ENCODE measurements around the gene VAC14.

The VAC14 gene

GRCh38 chr16:70694088-70694867, 106.7 kb downstream of the VAC14 start:
- Mint-ChIP-seq H3K9me3 (no peaks in the 10 kb centered on the region), H3K27me3 (no peaks in the 10 kb centered on the region), H3K4me3 (no peak overlapping the region), H3K27ac (no peak overlapping the region), H3K36me3 (peaks cover 33% of the 10 kb centered on the region), H3K4me1 (no peaks in the 10 kb centered on the region)
- no peak for ATAC-seq

GRCh38 chr16:70692873-70693671, 107.9 kb downstream of the VAC14 start:
- Mint-ChIP-seq H3K36me3 (peaks cover 27% of the 10 kb centered on the region), H3K27ac (no peak overlapping the region), H3K4me1 (no peaks in the 10 kb centered on the region)

GRCh38 chr16:70692130-70692872, 108.7 kb downstream of the VAC14 start:
- H3K27me3 Mint-ChIP-seq: no peaks in the 10 kb centered on the region
- peaks cover 27% of the 10 kb centered on the region for H3K36me3 Mint-ChIP-seq
- H3K4me3 Mint-ChIP-seq: no peak overlapping the region
- no peaks in the 10 kb centered on the region for H3K4me1 Mint-ChIP-seq
- H3K9me3 Mint-ChIP-seq: no peaks in the 10 kb centered on the region
- no peak for ATAC-seq
- no peak overlapping the region for H3K27ac Mint-ChIP-seq

More at GRCh38 chr16:70692873-70693671, 107.9 kb downstream of the VAC14 start:
- no peaks in the 10 kb centered on the region for H3K27me3 Mint-ChIP-seq
- ATAC-seq: no peak
- no peaks in the 10 kb centered on the region for H3K9me3 Mint-ChIP-seq
- H3K4me3 Mint-ChIP-seq: no peak overlapping the region

- H3K36me3 Mint-ChIP-seq: peaks cover 29% of the 10 kb centered on the region
- H3K27me3 Mint-ChIP-seq: no peaks in the 10 kb centered on the region
- H3K4me1 Mint-ChIP-seq: peaks cover 3% of the 10 kb centered on the region
- no peak overlapping the region for H3K27ac Mint-ChIP-seq
- no peak overlapping the region for H3K4me3 Mint-ChIP-seq
- H3K9me3 Mint-ChIP-seq: no peaks in the 10 kb centered on the region
- ATAC-seq: no peak
These were observed 109.5 kb downstream of the VAC14 start for GRCh38 chr16:70691223-70692129.

GRCh38 chr16:70689970-70690891, 110.7 kb downstream of the VAC14 start:
- H3K27me3 Mint-ChIP-seq: no peaks in the 10 kb centered on the region
- no peak overlapping the region for H3K4me3 Mint-ChIP-seq
- H3K9me3 Mint-ChIP-seq: no peaks in the 10 kb centered on the region
- peaks cover 22% of the 10 kb centered on the region for H3K36me3 Mint-ChIP-seq
- peaks cover 5% of the 10 kb centered on the region for H3K4me1 Mint-ChIP-seq
- H3K27ac Mint-ChIP-seq: no peak overlapping the region
- ATAC-seq: no peak

- Mint-ChIP-seq H3K9me3 (no peaks in the 10 kb centered on the region), H3K27ac (no peak overlapping the region), H3K4me1 (peaks cover 5% of the 10 kb centered on the region), H3K4me3 (no peak overlapping the region), H3K27me3 (no peaks in the 10 kb centered on the region), H3K36me3 (peaks cover 20% of the 10 kb centered on the region)
- ATAC-seq: no peak
These were observed 111.7 kb downstream of the VAC14 start for GRCh38 chr16:70689035-70689969.

GRCh38 chr16:70688246-70688742, 112.7 kb downstream of the VAC14 start:
- Mint-ChIP-seq H3K27ac (no peak overlapping the region), H3K4me1 (peaks cover 5% of the 10 kb centered on the region), H3K4me3 (no peak overlapping the region), H3K36me3 (peaks cover 18% of the 10 kb centered on the region), H3K27me3 (no peaks in the 10 kb centered on the region), H3K9me3 (no peaks in the 10 kb centered on the region)
- no peak for ATAC-seq

GRCh38 chr16:70687671-70688245, 113.2 kb downstream of the VAC14 start:
- ATAC-seq: no peak
- peaks cover 12% of the 10 kb centered on the region for H3K36me3 Mint-ChIP-seq
- H3K27ac Mint-ChIP-seq: no peak overlapping the region
- H3K27me3 Mint-ChIP-seq: no peaks in the 10 kb centered on the region
- H3K4me1 Mint-ChIP-seq: peaks cover 5% of the 10 kb centered on the region
- H3K4me3 Mint-ChIP-seq: no peak overlapping the region
- H3K9me3 Mint-ChIP-seq: no peaks in the 10 kb centered on the region

GRCh38 chr16:70687102-70687511, 113.9 kb downstream of the VAC14 start:
- H3K27ac Mint-ChIP-seq: no peak overlapping the region
- H3K4me3 Mint-ChIP-seq: no peak overlapping the region
- H3K27me3 Mint-ChIP-seq: no peaks in the 10 kb centered on the region
- H3K9me3 Mint-ChIP-seq: no peaks in the 10 kb centered on the region
- peaks cover 11% of the 10 kb centered on the region for H3K36me3 Mint-ChIP-seq
- peaks cover 5% of the 10 kb centered on the region for H3K4me1 Mint-ChIP-seq
- peak; percentile 1 for ATAC-seq

GRCh38 chr16:70686376-70687101, 114.4 kb downstream of the VAC14 start:
- peak; percentile 17 for ATAC-seq
- Mint-ChIP-seq H3K9me3 (no peaks in the 10 kb centered on the region), H3K36me3 (peaks cover 11% of the 10 kb centered on the region), H3K27ac (no peak overlapping the region), H3K4me3 (peak overlapping the region; percentile 44), H3K27me3 (no peaks in the 10 kb centered on the region), H3K4me1 (peaks cover 5% of the 10 kb centered on the region)

- Mint-ChIP-seq H3K9me3 (no peaks in the 10 kb centered on the region), H3K27ac (no peak within 1 kb of the TSS), H3K4me3 (peak within 1 kb of the TSS; percentile 44), H3K36me3 (peaks cover 11% of the 10 kb centered on the region), H3K27me3 (no peaks in the 10 kb centered on the region), H3K4me1 (peaks cover 5% of the 10 kb centered on the region)
- peak; percentile 3 for ATAC-seq
These were observed 115.0 kb downstream of the VAC14 start, which contains the start of gene MTSS2 for GRCh38 chr16:70685938-70686375. MTSS2 (minus strand) TSS chr16:70686053; CDS start chr16:70685791, 262 bp downstream.
